ENCODE data around the gene PAX9.

Gene PAX9

DNA sequence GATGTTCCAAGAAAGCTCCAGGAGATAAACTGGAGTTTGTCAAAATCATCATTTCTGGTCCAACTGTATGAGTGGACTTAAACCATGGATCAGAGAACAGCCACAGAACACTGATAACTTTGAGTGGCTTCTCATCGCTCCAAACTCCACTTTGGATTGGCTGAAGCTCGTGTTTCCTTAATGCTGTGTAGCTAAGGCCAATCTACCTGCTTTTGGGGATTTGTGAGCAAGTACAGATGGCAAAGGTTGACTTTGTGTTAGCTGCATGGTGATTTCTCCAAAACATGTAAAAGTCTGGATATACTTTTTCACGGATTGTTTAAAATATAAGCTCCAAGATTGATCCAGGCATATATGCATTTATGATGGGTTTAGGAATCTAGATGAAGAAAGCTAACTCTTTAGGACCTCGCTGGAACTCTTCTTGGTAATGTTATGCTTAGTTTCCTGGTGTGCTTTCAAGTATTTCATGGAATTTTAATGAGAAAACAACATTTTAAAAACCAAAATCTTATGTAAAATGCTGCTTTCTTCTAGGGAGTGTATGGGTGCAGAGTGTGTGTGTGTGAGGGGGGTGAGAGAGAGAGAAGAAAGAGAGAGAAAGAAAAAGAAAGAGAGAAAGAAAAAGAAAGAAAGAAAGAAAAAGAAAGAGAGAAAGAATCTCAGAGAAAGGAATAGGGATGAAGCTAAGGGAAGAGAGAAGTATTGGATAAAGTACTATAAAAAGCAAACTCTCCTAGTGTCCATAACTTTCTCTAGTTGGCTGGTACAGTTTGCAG, 11.6 kb upstream of the PAX9 start:
- H3K9me3 ChIP-seq (ENCODE audit: control insufficient read depth, insufficient read depth, low read length): no peaks in the 10 kb centered on the region
- no peak overlapping the region for H3K9ac ChIP-seq (ENCODE audit: low read depth, low read length)
- no peaks in the 10 kb centered on the region for H3K4me1 ChIP-seq (ENCODE audit: insufficient read depth, low read length)
- no peaks in the 10 kb centered on the region for H3K36me3 ChIP-seq (ENCODE audit: insufficient read depth, low read length)

DNA sequence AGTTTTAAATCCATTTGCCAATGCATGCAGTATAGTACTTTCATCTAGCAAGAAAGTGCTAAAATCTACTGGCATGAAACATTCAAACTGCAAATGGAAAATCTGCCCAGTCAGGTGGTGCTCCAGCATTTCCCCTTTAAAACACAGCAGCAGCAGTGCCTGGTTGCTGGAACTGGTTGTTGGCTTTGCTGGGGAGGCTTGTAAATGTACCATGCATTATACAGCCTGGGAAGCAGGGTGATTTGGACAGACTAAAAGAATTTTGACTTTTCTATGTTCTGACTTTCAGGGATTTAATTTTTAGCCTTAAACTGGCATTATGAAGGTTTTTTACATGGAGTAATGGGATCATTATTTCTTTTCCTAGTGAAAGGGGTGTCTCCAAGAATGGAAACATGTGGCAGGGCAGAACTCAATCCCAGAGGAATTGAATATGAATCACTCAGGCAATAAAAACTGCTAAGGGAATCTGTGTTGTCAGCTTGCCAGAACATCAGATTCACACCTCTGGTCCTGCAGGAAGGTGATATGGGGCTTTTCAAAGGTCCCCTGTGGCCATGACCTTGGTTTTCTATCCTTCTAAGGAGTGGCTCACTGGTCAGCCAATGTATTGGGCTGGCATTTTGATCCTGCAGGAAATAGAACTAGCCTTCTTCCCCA, 9.0 kb upstream of the PAX9 start:
- no peak overlapping the region for H3K9ac ChIP-seq (ENCODE audit: low read depth, low read length)
- no peaks in the 10 kb centered on the region for H3K36me3 ChIP-seq (ENCODE audit: insufficient read depth, low read length)
- peaks cover 6% of the 10 kb centered on the region; the same call in 1 of the 2 replicates for H3K4me1 ChIP-seq (ENCODE audit: insufficient read depth, low read length)
- no peaks in the 10 kb centered on the region for H3K9me3 ChIP-seq (ENCODE audit: control insufficient read depth, insufficient read depth, low read length)

DNA sequence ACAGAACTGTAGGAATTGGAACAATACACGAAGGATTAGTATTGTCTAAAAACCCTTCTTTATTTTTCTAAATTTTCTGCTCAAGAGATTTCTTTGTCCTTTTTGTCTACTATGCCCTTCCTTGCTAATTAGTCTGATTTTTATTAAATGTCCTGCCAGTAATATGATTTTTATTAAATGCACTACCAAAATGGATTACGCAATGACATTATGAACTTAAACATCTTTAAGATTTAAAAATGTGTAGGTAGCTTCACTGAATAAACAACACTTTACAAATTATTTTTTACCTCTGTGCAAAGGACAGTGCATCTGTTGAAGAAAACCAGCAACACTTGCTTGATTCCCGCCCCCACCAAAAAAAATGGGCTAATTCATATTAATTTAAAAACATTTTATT, 8.2 kb upstream of the PAX9 start:
- Histone ChIP-seq H3K9me3 (ENCODE audit: control insufficient read depth, insufficient read depth, low read length) (no peaks in the 10 kb centered on the region), H3K9ac (ENCODE audit: low read depth, low read length) (no peak overlapping the region), H3K4me1 (ENCODE audit: insufficient read depth, low read length) (peaks cover 6% of the 10 kb centered on the region; the same call in 1 of the 2 replicates), H3K36me3 (ENCODE audit: insufficient read depth, low read length) (no peaks in the 10 kb centered on the region)

DNA sequence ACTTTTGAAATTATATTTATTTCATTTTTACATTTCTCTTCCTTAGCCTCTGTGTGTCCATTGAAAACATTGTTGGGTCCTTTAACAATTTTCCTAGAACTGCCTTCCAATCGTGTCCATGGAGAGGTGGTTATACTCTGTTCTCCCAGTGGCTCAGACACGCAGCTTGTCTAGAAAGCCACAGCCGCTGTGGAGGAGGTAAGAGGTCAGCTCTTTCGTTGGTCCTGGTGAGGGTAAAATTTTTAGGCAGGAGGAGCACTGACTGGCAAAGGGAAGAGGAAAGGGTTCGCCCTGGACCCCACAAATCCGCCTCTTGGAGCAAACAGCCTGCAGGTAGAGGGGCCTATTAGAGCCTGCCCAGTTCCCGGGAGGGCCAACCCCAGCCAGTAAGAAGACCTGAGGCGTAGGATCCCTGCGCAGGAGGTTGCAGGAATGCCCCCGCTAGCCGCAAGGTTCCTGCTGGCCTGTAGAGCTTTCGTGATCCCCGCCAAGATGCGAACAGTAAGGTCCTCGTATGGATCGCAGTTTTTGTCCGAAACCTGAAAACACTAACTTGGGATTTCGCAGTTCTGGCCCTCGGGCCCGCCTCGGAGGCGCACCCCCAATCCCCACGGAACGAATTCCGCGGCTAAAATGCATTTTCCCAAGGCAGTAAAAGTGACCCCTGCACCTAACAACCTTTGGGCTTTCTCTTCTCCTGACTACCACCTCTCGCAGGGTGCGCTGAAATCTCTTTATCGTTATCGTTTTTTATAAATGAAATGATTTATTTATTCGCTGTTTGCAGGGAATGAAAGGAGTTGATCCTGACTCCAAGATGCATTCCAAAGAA, 7.5 kb upstream of the PAX9 start:
- Histone ChIP-seq H3K9ac (ENCODE audit: low read depth, low read length) (peak overlapping the region; percentile 5; the same call in 1 of the 2 replicates), H3K4me1 (ENCODE audit: insufficient read depth, low read length) (peaks cover 6% of the 10 kb centered on the region; the same call in 1 of the 2 replicates), H3K36me3 (ENCODE audit: insufficient read depth, low read length) (no peaks in the 10 kb centered on the region), H3K9me3 (ENCODE audit: control insufficient read depth, insufficient read depth, low read length) (no peaks in the 10 kb centered on the region)

DNA sequence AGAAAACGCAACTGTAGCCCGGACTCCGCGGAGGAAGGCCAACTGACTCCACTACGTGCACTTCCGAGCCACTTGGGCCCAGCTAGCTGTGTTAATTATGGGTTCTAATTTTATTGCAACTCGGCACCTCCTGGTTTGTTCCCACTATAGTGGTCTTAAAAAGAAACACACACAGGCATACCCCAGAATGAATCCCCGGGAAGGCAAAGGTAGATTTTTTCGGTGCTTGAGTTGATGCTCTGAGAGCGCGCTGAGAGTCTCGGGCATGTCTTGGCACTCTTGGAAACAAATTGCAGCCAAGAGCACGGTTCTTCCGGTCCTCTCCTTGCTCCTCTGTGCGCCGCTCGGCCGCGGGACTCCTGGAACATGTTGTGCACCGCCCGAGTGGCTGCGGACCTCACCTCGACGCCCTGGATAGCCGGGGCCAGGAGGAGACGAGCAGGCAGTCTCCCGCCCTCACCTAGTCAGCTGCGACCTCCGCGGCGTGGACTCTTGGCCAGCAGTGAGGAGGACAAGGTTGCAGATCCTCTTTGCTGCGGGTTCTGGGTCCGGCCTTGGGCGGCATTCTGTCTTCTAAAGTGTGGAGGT, 6.8 kb upstream of the PAX9 start:
- Histone ChIP-seq H3K9me3 (ENCODE audit: control insufficient read depth, insufficient read depth, low read length) (no peaks in the 10 kb centered on the region), H3K4me1 (ENCODE audit: insufficient read depth, low read length) (peaks cover 6% of the 10 kb centered on the region; the same call in 1 of the 2 replicates), H3K9ac (ENCODE audit: low read depth, low read length) (peak overlapping the region; percentile 5; the same call in 1 of the 2 replicates), H3K36me3 (ENCODE audit: insufficient read depth, low read length) (no peaks in the 10 kb centered on the region)

DNA sequence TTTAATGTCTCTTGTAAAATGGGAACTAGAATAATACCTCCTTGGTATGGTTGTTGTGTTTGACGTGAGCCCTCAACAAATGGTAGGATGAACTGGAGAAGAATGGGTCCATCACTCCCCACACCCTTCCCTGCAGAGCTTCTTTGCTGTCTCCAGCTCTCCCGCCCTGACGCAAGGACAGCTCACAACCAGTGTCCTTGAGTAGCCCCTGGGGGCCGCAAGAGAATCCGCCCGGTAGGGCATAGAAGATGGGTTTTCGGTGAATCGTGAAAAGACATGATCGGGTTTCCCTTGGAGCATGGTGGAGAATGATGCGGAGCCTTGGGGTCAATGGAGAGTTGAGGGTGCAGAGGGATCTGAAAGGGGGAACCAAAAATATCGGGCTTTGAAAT, 6.1 kb upstream of the PAX9 start:
- H3K9ac ChIP-seq (ENCODE audit: low read depth, low read length): no peak overlapping the region; the same call in 1 of the 2 replicates
- peaks cover 6% of the 10 kb centered on the region; the same call in 1 of the 2 replicates for H3K4me1 ChIP-seq (ENCODE audit: insufficient read depth, low read length)

DNA sequence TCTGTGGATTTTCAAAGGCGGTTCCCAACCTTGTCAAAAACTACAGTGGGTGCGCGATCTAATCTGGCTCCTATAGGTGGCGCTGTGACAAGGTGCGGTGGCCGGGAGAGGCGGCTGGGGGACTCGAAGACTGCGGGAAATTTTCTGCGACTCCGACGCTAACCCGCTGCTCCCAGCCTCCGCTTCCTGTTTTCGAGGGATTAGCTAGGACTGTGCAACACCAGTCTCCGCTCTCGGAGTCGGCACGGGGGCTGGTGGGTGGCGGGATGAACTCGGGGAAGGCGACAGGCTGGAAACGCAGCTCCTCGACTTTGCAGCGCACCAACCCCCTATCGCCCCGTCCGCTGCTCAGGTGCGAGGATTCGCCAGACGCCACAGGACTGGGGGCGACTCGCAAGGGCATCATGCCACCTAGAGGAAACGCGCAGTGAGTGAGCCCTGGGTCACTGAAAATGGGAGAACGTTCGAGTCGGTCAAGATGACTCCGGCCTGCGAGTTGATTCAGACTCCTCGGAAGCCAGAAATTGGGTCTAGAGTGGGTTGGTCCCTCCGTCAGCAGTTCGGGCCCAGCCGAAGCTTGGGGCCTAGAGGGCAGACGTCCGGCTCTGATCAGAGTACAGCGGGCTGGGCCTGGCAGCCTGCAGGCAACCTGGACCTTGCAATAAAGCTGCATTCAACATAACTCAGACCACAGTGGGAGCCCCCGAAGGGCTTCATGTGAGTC, 5.5 kb upstream of the PAX9 start:
- no peaks in the 10 kb centered on the region for H3K9me3 ChIP-seq (ENCODE audit: control insufficient read depth, insufficient read depth, low read length)
- peak overlapping the region; percentile 52; the same call in 1 of the 2 replicates for H3K9ac ChIP-seq (ENCODE audit: low read depth, low read length)
- peaks cover 9% of the 10 kb centered on the region; the same call in 1 of the 2 replicates for H3K4me1 ChIP-seq (ENCODE audit: insufficient read depth, low read length)
- H3K36me3 ChIP-seq (ENCODE audit: insufficient read depth, low read length): no peaks in the 10 kb centered on the region

More for the DNA sequence above, 6.1 kb upstream of the PAX9 start:
- H3K9me3 ChIP-seq (ENCODE audit: control insufficient read depth, insufficient read depth, low read length): no peaks in the 10 kb centered on the region
- no peaks in the 10 kb centered on the region for H3K36me3 ChIP-seq (ENCODE audit: insufficient read depth, low read length)

DNA sequence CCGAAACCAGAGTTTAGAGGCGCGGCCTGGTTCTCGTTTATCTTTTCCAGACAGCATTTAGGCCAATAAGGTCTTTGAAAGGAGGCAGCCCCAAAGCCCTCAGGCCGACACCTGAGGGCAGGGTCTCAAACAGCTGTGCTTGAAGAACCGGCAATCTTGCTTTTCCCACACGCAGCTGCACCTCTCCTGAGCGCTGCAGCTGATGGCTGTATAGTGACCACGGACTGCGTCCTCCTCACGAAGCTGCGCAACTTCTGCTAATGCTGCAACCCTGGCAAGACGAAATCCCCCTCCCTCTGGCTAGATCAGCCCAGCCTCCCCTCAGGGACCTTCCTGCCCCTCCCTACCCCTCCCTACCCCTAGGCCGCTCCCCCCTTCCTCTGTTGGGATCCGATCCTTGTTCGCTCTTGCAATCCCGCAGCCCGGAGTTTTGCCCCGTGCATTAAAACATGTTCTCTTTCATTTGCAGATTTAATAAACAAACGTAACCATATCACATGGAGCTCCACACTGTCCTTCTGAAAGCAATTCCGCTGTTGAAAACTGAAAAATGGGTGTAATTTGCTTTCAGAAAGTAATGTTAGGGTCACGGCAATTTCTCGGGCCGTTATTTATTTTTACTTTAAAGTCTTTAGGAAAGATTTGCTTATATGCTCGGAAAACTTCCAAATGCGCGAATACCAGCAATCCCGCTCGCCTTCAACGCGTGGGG, 4.8 kb upstream of the PAX9 start:
- Histone ChIP-seq H3K9ac (ENCODE audit: low read depth, low read length) (peak overlapping the region; percentile 52; the same call in 1 of the 2 replicates), H3K9me3 (ENCODE audit: control insufficient read depth, insufficient read depth, low read length) (no peaks in the 10 kb centered on the region), H3K36me3 (ENCODE audit: insufficient read depth, low read length) (no peaks in the 10 kb centered on the region), H3K4me1 (ENCODE audit: insufficient read depth, low read length) (peaks cover 9% of the 10 kb centered on the region; the same call in 1 of the 2 replicates)

DNA sequence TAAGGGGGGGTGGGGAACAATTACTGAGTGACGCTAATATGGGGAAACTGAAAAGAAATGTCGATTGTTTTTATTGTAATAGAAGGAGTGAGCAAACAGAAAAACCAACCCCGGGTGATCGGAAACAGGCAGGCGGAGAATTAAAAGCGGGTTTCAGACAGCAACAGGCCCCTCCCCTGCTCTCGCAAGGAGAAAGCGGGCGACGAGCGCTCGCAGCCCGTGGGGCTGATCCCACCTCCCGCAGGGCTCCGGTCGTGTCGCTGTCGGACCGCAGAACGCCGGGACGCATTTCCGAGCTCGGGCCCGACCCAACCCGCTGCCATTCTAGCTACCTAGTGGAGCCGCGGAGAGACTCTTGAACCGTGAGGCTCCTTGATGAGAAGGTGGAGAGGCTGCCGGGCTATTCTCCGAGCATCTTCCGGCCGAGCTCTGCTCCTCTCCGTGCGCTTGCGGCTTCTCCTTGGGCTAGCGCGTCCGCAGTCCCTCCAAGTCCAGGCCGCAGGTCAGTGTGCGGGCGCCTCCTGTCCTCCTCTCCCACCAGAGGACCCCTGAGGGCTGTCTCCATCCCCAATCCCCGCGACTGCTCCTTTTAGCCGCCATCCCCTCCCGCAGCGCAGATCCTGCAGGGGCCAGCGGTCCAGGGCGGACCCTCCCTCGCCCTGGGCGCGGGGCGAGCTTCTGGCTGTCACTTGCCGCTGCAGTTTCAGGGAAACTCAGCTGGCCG, 4.1 kb upstream of the PAX9 start:
- H3K4me1 ChIP-seq (ENCODE audit: insufficient read depth, low read length): peaks cover 9% of the 10 kb centered on the region; the same call in 1 of the 2 replicates
- H3K9me3 ChIP-seq (ENCODE audit: control insufficient read depth, insufficient read depth, low read length): no peaks in the 10 kb centered on the region
- H3K9ac ChIP-seq (ENCODE audit: low read depth, low read length): no peak overlapping the region; the same call in 1 of the 2 replicates
- H3K36me3 ChIP-seq (ENCODE audit: insufficient read depth, low read length): no peaks in the 10 kb centered on the region

DNA sequence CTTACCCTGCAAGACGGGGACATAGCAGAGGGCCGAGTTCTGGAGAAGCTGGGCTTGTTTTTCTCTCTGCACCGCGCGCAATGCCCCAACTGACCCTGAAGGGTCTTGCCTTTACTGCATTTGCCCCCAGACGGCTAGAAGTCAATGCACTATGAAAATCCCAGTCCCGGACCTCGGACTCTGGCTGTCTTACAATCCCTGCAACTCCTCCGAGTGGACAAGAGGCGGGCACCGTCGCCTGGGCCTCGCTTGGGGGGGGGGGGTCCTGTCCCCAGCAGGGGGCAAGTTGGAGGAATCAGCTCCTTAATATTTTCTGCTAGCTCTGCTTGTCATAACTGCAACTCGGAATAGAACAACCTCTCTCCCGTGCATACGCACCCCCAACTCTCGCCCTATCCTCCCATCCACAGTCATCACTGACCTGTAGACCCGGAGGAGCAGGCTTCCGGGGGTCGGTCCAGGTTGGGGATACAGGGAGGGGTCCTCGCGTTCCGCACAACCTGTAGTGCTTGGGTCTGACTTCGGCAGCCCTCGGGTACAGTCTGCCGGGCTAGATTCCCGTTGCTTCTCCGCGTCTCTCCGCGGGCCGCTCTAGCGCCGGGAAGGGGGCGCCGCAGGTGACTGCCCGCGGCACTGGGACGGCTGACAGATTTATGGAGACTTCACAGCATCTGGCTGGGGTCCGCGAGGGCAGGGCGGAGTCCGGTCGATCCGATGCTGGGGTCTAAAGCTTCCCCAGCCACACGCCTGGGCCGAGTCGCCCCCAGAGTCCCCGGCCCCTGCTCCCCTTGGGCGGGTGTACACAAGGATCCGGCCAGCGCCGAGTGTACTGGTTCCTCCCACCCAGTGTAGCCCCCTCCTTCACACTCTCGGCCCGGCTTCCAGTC, 3.3 kb upstream of the PAX9 start:
- no peaks in the 10 kb centered on the region for H3K36me3 ChIP-seq (ENCODE audit: insufficient read depth, low read length)
- H3K9me3 ChIP-seq (ENCODE audit: control insufficient read depth, insufficient read depth, low read length): no peaks in the 10 kb centered on the region
- H3K4me1 ChIP-seq (ENCODE audit: insufficient read depth, low read length): peaks cover 9% of the 10 kb centered on the region; the same call in 1 of the 2 replicates
- no peak overlapping the region; the same call in 1 of the 2 replicates for H3K9ac ChIP-seq (ENCODE audit: low read depth, low read length)

DNA sequence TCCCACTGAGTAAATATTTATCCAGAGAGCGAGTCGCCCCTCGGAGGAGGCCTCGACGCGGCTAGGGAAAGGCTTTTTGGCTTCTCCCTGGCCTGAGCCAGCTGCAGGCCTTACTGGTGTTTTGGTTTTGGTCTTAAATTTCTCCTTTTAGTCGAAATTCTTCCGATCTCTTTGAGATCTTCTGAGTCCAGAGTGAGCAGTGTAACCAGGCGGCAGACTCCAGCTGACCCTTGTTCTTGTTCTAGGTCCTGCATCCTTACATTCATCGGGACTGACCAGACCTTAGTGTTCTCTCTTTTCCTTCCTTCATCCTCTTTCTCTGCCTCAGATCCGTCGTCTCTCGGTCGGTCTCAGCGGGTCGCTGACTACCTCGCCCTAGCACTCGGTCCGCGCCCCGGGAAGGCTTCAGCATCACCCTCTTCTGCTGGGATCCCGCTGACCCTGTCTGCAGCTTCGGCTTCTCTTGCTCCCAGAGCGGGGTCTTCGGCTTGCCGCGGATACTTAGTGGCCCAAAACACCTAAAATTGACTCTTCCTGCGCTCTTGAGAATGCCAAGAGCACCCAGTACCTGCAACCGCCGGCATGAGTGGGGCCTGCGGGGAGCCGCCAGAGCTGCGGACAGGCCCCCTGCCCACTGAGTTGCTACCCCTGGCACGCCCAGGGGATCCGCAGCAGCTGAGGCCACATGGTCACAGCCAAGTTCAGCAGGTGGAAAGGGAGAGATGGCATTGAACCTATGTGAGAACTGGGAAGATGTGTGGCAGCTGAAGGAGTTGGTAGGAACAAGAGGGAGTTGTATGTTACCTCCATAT, 2.4 kb upstream of the PAX9 start:
- H3K4me1 ChIP-seq (ENCODE audit: insufficient read depth, low read length): peaks cover 9% of the 10 kb centered on the region; the same call in 1 of the 2 replicates
- H3K36me3 ChIP-seq (ENCODE audit: insufficient read depth, low read length): no peaks in the 10 kb centered on the region
- H3K9ac ChIP-seq (ENCODE audit: low read depth, low read length): no peak overlapping the region
- H3K9me3 ChIP-seq (ENCODE audit: control insufficient read depth, insufficient read depth, low read length): no peaks in the 10 kb centered on the region
